K562 (cell line): Measurements from ENCODE around the gene AKAP6. TPM values are rescaled to one million over a fixed set of nuclear protein-coding genes. Genes with fewer than 3 reads are reported as not detected.

Experiments used
- ATAC-seq: fragments of 200-7000 bp; cut with Tn5 transposase; 3 replicates; pipeline ENCODE4 v1.9.1; 2020; ENCODE audit warnings: moderate library complexity
- BruUV-seq: library from RNA; stranded (reverse); fragments of 400-500 nt; replicated peaks from 2 replicates; lab custom pipeline; 2021; lab: Mats Ljungman, UMichigan
- CTCF ChIA-PET: fragments of 300-600 bp; formaldehyde crosslinking; extraction: SDS; loops from one replicate; lab custom pipeline; 2021; ENCODE audit warnings: low intra/inter-chr PET ratio; lab: Yijun Ruan, JAX
- POLR2A ChIA-PET: fragments of 300-600, 350-650 bp; sonication (Branson Sonifier 250); formaldehyde crosslinking; extraction: SDS; loops from one replicate; lab custom pipeline; 2021; ENCODE audit warnings: antibody characterized with exemption, inconsistent platforms; lab: Yijun Ruan, JAX
- DNase-seq, 4 experiments: peaks; one replicate each; pipeline versions ENCODE4 v3.0.0 to v3.0.0-alpha.2; 2011 to 2018; ENCODE audit warnings: low spot score in 3 of 4, mixed read lengths in 3 of 4; ENCODE audit errors: extremely low read depth in 1 of 4
- FAIRE-seq: peaks from 2 replicates; lab custom pipeline; 2011; peaks lifted over from hg19 to GRCh38; lab: Jason Lieb, UNC
- H2AFZ ChIP-seq: 2 replicates; pipeline ENCODE4 v1.6.0; 2011; ENCODE audit warnings: low read depth, low read length, control low read depth, inconsistent platforms
- H3K27ac ChIP-seq: fragments of 200-600 bp; 3 replicates; pipeline ENCODE4 v1.8.0; 2011; ENCODE audit warnings: low read depth, mild to moderate bottlenecking, control low read depth, inconsistent platforms, low read length, moderate library complexity, mixed read lengths; ENCODE audit errors: extremely low read depth
- H3K27me3 ChIP-seq, 2 experiments: fragments of 300-600 bp in 1 of 2; 2 replicates in 1 of 2; 3 replicates in 1 of 2; pipeline versions ENCODE4 v1.6.0 to v1.8.0; 2011; ENCODE audit warnings: inconsistent platforms in 2 of 2, low read length in 2 of 2, mild to moderate bottlenecking in 1 of 2, mixed read lengths in 1 of 2, moderate library complexity in 1 of 2; ENCODE audit not compliant: control insufficient read depth in 2 of 2, insufficient read depth in 2 of 2
- H3K36me3 ChIP-seq: fragments of 300-600 bp; 3 replicates; pipeline ENCODE4 v1.8.0; 2011; ENCODE audit warnings: mild to moderate bottlenecking, low read length, inconsistent platforms; ENCODE audit not compliant: control insufficient read depth, insufficient read depth
- H3K4me1 ChIP-seq, 2 experiments: fragments of 200-600 bp in 1 of 2; replicated peaks in 1 of 2; 2 replicates in 1 of 2; 3 replicates in 1 of 2; pipeline versions ENCODE4 v1.5.1 to v1.8.0; 2011; ENCODE audit warnings: inconsistent platforms in 2 of 2, low read length in 2 of 2, mild to moderate bottlenecking in 1 of 2, mixed read lengths in 1 of 2, moderate library complexity in 1 of 2; ENCODE audit not compliant: control insufficient read depth in 2 of 2, insufficient read depth in 2 of 2
- H3K4me2 ChIP-seq: 2 replicates; pipeline ENCODE4 v1.6.1; 2011; ENCODE audit warnings: low read length, control low read depth, inconsistent platforms, mixed read lengths; ENCODE audit not compliant: insufficient read depth
- H3K4me3 ChIP-seq: fragments of 200-600 bp; sonication (generic), shearing (Covaris generic); 2 replicates; pipeline ENCODE4 v1.5.1; 2016; ENCODE audit warnings: control low read depth, inconsistent platforms
- H3K79me2 ChIP-seq: fragments of 200-600 bp; 3 replicates; pipeline ENCODE4 v1.8.0; 2011; ENCODE audit warnings: low read length, inconsistent platforms; ENCODE audit not compliant: control insufficient read depth, insufficient read depth
- H3K9ac ChIP-seq, 2 experiments: 2 replicates each; pipeline versions ENCODE4 v1.6.0 to v1.6.1; 2011; ENCODE audit warnings: low read depth in 2 of 2, low read length in 2 of 2, control low read depth in 1 of 2, inconsistent platforms in 1 of 2, mild to moderate bottlenecking in 1 of 2, mixed read lengths in 1 of 2; ENCODE audit not compliant: insufficient read depth in 1 of 2
- H3K9me1 ChIP-seq: one replicate; pipeline ENCODE4 v1.6.0; 2011; ENCODE audit warnings: inconsistent platforms, mild to moderate bottlenecking, low read length, moderate library complexity; ENCODE audit not compliant: control insufficient read depth, insufficient read depth
- H3K9me3 ChIP-seq: replicated peaks from 2 replicates; pipeline ENCODE4 v1.5.1; 2011; ENCODE audit warnings: low read depth, low read length, inconsistent platforms; ENCODE audit not compliant: control insufficient read depth, insufficient read depth
- H4K20me1 ChIP-seq: replicated peaks from 2 replicates; pipeline ENCODE4 v1.6.1; 2011; ENCODE audit warnings: low read length, inconsistent platforms, mixed read lengths; ENCODE audit not compliant: control insufficient read depth, insufficient read depth
- CAMTA2 ChIP-seq: fragments of 250-450 bp; sonication (Bioruptor Pico); conservative IDR thresholded peaks from 2 replicates; pipeline ENCODE4 v1.5.1; 2022
- CCAR2 ChIP-seq: fragments of 200-400 bp; formaldehyde crosslinking; IDR thresholded peaks from 2 replicates; pipeline ENCODE4 v1.6.1; 2017; ENCODE audit warnings: mild to moderate bottlenecking, low read depth, low read length
- DACH1 ChIP-seq: fragments of 450-650 bp; IDR thresholded peaks from 2 replicates; pipeline ENCODE4 v1.6.1; 2018; ENCODE audit not compliant: partially characterized antibody
- MIER1 ChIP-seq: fragments of 450-650 bp; IDR thresholded peaks from 2 replicates; pipeline ENCODE4 v1.6.1; 2016; ENCODE audit warnings: antibody characterized with exemption, mild to moderate bottlenecking, low read depth
- MXI1 ChIP-seq: IDR thresholded peaks from 2 replicates; pipeline ENCODE4 v1.6.1; 2011; ENCODE audit warnings: low read depth, mild to moderate bottlenecking, improper control_type of control experiment, low read length
- NR1H2 ChIP-seq: sonication (generic); formaldehyde crosslinking; IDR thresholded peaks from 2 replicates; pipeline ENCODE4 v1.4.0; 2020; ENCODE audit warnings: mild to moderate bottlenecking, missing genetic modification reagents
- PHF8 ChIP-seq: fragments of 200-600 bp; sonication (generic); IDR thresholded peaks from 2 replicates; pipeline ENCODE4 v1.6.1; 2012; ENCODE audit warnings: mixed run types, mild to moderate bottlenecking, inconsistent platforms, low read length, moderate library complexity, borderline replicate concordance
- POLR3A ChIP-seq: IDR thresholded peaks from 2 replicates; pipeline ENCODE4 v1.6.1; 2011; ENCODE audit warnings: borderline replicate concordance, mild to moderate bottlenecking, moderate library complexity; ENCODE audit not compliant: insufficient read length, insufficient read depth; ENCODE audit errors: extremely low read depth
- RBM15 ChIP-seq: fragments of 200-400 bp; formaldehyde crosslinking; IDR thresholded peaks from 2 replicates; pipeline ENCODE4 v1.6.1; 2018; ENCODE audit warnings: mild to moderate bottlenecking, low read length, moderate library complexity; ENCODE audit not compliant: insufficient read depth
- ZHX1 ChIP-seq: fragments of 150-350 bp; conservative IDR thresholded peaks from 2 replicates; pipeline ENCODE4 v1.6.1; 2014; ENCODE audit warnings: low read length
- ZNF311 ChIP-seq: fragments of 250-450 bp; sonication (Bioruptor Pico); IDR thresholded peaks from 2 replicates; pipeline ENCODE4 v1.4.0; 2020; ENCODE audit warnings: mild to moderate bottlenecking, moderate library complexity
- ZNF551 ChIP-seq: fragments of 250-450 bp; sonication (Bioruptor Pico); IDR thresholded peaks from 2 replicates; pipeline ENCODE4 v1.5.0; 2021; ENCODE audit warnings: mild to moderate bottlenecking, moderate library complexity
- in situ Hi-C: fragments of 300-500 bp; cut with MboI; formaldehyde crosslinking; loops from 4 replicates; pipeline ENCODE4 v1.15.0; 2018; ENCODE audit warnings: inconsistent platforms, mixed read lengths
- intact Hi-C: fragments of 100-400 bp; cut with micrococcal nuclease; formaldehyde crosslinking; loops from 2 replicates; pipeline ENCODE4 v1.14.2; 2022
- polyA plus RNA-seq, 8 experiments: library from polyadenylated mRNA; depleted of rRNA in 4 of 8; stranded (reverse) in 5 of 8; unstranded in 3 of 8; fragments of >200 nt; fragmentation: Nextera tagmentation in 2 of 8; fragmentation: Illumina TruSeq in 1 of 8; extraction: Ambion mirVana in 2 of 8; extraction: Trizol in 1 of 8; gene quantifications; 2 replicates each; pipeline versions ENCODE4 v1.2.1 to v1.2.3, GENCODE V29; 2011 to 2014; ENCODE audit warnings: inconsistent platforms in 1 of 8, missing spikeins in 1 of 8
- total RNA-seq, 7 experiments: library from RNA; depleted of rRNA in 6 of 7; stranded (reverse); fragments of >200 nt in 6 of 7; fragmentation: Illumina TruSeq in 2 of 7; extraction: Trizol in 2 of 7; gene quantifications; 2 replicates each; pipeline versions ENCODE4 v1.2.1 to v1.2.3, GENCODE V29; 2011 to 2021; ENCODE audit warnings: low replicate concordance in 1 of 7
- TF ChIP-seq, protein P1 (sequence below): sonication (generic); formaldehyde crosslinking; IDR thresholded peaks from 2 replicates; pipeline ENCODE4 v1.8.0; 2023; ENCODE audit warnings: missing genetic modification reagents, mild to moderate bottlenecking, borderline replicate concordance
- TF ChIP-seq, protein P2 (sequence below): sonication (generic); formaldehyde crosslinking; IDR thresholded peaks from 2 replicates; pipeline ENCODE4 v1.8.0; 2022; ENCODE audit warnings: mild to moderate bottlenecking, low read depth, missing genetic modification reagents

Gene AKAP6
- total and polyA plus RNA-seq, 9 of the 15 experiments (the other 6 are each of a cell fraction or from before 2014, with no cell fraction given): 0.03 to 1.7 (median 0.48) TPM

DNA sequence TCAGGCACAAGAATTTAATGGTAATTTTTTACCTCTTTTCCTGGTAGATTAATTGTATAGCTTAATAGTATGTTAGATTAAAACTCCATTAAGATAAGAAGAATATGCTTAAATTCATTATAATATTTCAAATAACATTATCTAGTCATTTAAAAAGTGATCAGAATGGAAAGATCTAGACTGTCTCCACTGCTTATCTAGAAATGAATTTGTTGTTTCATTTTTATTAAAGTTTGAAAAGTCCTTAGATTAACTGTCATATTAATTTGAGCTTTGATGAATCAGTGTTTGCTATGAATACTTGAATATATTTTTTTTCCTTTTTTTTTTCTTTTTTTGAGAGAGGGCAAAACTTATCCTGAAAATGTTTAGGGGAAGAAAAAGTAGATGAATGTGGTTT lies 373.0 kb downstream of the AKAP6 start:
- Histone ChIP-seq H2AFZ (no peak overlapping the region), H3K9me3 (no peaks in the 10 kb centered on the region), H3K4me3 (no peak overlapping the region), H3K27ac (no peak overlapping the region), H3K4me2 (no peak overlapping the region), H3K9ac (no peak overlapping the region), H4K20me1 (no peaks in the 10 kb centered on the region), H3K4me1 (no peaks in the 10 kb centered on the region), H3K27me3 (no peaks in the 10 kb centered on the region), H3K79me2 (no peaks in the 10 kb centered on the region), H3K36me3 (no peaks in the 10 kb centered on the region), H3K9me1 (no peaks in the 10 kb centered on the region)
- in situ Hi-C loops (loop anchor here (25.0 kb wide), 1 partner anchor 1610 kb away; no protein-coding TSS in a partner anchor), intact Hi-C loops (no loop called here)
- no peak for FAIRE-seq
- DNase-seq: no peak
- CTCF ChIA-PET: interaction anchor here (0.6 kb wide), 1 partner anchor 607 kb away, joined by 3 read pairs; no protein-coding TSS in a partner anchor
- no peak for ATAC-seq
- BruUV-seq: no TSS peak
- POLR2A ChIA-PET: no interaction called here
- TF ChIP-seq DACH1: no peak
- no peak for TF ChIP-seq ZHX1
- no peak for TF ChIP-seq CCAR2
- no peak for TF ChIP-seq RBM15
- no peak for TF ChIP-seq PHF8
- TF ChIP-seq POLR3A: no peak
- no peak for TF ChIP-seq ZNF311
- TF ChIP-seq, protein P1, sequence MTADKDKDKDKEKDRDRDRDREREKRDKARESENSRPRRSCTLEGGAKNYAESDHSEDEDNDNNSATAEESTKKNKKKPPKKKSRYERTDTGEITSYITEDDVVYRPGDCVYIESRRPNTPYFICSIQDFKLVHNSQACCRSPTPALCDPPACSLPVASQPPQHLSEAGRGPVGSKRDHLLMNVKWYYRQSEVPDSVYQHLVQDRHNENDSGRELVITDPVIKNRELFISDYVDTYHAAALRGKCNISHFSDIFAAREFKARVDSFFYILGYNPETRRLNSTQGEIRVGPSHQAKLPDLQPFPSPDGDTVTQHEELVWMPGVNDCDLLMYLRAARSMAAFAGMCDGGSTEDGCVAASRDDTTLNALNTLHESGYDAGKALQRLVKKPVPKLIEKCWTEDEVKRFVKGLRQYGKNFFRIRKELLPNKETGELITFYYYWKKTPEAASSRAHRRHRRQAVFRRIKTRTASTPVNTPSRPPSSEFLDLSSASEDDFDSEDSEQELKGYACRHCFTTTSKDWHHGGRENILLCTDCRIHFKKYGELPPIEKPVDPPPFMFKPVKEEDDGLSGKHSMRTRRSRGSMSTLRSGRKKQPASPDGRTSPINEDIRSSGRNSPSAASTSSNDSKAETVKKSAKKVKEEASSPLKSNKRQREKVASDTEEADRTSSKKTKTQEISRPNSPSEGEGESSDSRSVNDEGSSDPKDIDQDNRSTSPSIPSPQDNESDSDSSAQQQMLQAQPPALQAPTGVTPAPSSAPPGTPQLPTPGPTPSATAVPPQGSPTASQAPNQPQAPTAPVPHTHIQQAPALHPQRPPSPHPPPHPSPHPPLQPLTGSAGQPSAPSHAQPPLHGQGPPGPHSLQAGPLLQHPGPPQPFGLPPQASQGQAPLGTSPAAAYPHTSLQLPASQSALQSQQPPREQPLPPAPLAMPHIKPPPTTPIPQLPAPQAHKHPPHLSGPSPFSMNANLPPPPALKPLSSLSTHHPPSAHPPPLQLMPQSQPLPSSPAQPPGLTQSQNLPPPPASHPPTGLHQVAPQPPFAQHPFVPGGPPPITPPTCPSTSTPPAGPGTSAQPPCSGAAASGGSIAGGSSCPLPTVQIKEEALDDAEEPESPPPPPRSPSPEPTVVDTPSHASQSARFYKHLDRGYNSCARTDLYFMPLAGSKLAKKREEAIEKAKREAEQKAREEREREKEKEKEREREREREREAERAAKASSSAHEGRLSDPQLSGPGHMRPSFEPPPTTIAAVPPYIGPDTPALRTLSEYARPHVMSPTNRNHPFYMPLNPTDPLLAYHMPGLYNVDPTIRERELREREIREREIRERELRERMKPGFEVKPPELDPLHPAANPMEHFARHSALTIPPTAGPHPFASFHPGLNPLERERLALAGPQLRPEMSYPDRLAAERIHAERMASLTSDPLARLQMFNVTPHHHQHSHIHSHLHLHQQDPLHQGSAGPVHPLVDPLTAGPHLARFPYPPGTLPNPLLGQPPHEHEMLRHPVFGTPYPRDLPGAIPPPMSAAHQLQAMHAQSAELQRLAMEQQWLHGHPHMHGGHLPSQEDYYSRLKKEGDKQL (CRISPR knock-in tag): no peak
- no peak for TF ChIP-seq CAMTA2 (CRISPR knock-in tag)
- TF ChIP-seq, protein P2, sequence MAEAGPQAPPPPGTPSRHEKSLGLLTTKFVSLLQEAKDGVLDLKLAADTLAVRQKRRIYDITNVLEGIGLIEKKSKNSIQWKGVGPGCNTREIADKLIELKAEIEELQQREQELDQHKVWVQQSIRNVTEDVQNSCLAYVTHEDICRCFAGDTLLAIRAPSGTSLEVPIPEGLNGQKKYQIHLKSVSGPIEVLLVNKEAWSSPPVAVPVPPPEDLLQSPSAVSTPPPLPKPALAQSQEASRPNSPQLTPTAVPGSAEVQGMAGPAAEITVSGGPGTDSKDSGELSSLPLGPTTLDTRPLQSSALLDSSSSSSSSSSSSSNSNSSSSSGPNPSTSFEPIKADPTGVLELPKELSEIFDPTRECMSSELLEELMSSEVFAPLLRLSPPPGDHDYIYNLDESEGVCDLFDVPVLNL (CRISPR knock-in tag): no peak
- no peak for TF ChIP-seq ZNF551 (CRISPR knock-in tag)
- no peak for TF ChIP-seq MXI1
- no peak for TF ChIP-seq NR1H2 (CRISPR knock-in tag)
- TF ChIP-seq MIER1: no peak
